Stimulated activated CD8-positive, alpha-beta memory T cell treated with anti-CD3 and anti-CD28 coated beads, Interleukin-12 subunit alpha, Interleukin-12 subunit beta, amount 100 ng/mL, for 24 hours (primary cell): ENCODE measurements around the gene CMYA5.

Experiments
- DNase-seq: peaks from one replicate; pipeline ENCODE4 v3.0.0-alpha.2; 2020; ENCODE audit errors: extremely low read depth

The CMYA5 gene

DNA sequence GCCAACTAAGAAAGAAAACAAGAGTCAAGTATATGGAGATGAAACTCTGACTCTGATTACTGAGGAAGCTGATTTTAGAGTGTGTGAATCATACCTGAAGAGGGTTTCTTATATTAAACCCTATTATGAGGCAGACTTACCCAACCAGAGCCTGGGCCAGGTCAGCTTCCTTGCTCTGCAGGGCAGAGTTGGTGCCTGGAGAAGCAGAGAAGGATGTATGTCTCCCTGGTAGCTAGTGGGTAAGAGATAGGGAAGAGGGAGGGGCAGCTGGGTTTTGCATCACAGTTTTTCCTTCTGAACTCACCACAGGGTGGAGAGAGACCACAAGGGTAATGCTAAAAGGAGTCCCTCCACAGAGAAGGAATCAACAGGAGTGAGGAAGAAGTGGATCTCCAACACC lies 104.1 kb downstream of the CMYA5 start:
- DNase-seq = no peak

DNA sequence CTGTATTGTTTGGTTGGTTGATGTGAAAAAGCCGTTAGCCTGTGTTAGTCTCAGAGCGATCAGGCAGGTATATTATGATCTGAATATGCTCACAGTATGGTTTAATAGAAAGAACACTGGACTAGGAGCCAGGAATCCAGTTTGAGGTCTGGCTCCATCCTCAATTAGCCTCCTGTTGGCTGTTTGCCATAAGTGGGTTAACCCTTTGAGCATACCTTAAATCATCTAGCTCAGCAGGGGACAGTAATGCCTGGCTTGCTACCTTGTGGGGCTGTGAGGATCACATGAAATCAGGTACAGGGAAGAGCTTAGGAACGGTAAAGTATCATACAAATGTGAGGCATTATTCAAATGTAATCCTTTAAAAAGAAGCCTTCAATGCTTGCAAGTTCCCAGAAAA lies 104.7 kb downstream of the CMYA5 start:
- no peak for DNase-seq

DNA sequence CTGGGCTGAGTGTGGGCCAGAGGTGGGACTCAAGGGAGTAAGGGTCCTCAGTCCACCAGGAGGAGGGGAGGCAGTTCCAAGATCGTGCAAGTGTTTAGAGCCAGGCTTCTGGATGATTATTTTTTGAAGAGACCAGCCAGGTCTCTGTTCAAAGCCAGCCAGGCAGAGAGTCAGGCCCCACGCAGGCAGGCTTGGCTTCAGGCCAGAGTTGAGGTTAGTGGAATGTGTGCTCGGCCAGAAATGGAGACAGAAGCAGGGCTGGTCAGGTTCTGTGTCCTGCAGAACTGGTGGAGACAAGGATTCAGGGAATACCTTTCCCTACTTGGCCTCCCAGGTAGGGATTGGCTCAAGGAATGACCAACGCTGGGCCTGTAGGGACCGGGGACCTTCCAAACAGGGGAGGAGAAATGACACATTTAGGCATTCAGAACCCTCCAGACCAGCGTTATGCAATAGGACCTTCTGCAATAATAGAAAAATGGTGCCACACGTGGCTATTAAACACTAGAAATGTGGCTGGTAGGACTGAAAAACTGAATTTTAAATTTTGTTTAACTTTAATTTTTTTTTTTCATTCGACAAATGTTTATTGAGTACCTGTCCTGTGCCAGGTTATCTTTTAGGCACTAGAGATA lies 106.2 kb downstream of the CMYA5 start:
- no peak for DNase-seq

DNA sequence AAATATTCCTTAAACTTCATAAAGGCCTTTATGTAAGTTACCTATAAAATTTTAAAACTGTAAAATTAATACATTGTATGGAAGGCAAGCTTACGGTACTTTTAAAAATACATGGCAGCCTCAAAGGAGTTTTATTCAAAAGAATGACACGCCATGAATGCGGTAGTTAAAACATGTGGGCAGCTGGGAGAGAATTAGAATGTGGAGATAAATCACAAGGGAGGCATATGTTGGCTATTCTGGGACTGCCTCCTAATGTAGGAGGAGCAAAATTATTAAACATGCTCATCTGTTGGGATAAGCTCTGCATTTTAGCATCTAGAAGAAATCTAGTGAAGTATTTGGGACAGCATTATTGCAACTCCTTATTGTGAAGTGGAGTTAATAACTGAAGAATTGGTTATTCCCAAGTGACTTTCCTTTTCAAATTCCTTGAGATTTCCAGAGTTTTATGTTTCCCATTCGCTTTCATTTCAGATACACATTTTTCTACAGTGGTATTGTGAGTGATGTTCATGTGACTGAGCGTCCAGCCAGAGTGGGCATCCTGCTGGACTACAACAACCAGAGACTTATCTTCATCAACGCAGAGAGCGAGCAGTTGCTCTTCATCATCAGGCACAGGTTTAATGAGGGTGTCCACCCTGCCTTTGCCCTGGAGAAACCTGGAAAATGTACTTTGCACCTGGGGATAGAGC lies 109.4 kb downstream of the CMYA5 start:
- no peak for DNase-seq

DNA sequence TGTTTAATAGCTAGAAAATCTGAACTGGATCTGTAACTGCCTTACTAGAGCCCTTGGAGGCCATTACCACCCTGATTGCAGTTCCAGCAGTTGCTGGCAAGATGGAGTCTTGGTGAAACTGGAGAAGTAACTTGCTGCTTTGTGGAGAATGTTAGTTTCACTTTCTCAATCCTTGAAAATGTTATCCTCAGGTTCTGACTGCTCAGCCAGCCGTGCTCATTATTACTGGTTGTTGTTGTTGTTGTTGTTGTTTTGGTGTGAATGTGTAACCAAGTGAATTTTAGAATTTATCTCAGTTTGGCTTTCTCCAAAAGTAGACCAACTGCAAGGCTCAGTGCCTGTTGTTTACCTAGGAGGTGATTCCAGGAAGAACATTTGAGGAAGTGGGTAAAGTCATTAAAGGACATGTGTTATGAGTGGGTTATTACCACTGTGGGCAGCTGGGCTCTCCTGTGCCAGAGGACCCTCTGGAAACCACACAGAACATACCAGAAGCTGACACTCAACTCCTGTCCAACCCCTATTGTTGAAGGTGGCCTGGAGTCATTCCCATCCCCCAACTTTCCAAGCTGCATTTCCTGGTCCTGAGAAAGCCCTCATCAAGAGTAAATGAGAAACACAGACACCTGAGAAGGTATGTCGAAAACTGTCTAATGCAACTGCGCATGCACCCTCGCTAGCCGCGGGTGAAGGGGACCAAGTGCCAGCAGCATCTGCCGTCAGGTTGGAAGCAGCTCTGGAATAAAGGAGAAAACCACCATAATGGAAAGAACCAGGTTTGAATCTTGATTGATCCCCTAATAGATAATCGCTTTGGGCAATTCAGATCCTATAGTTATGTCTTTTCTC lies 111.6 kb downstream of the CMYA5 start:
- DNase-seq = no peak

DNA sequence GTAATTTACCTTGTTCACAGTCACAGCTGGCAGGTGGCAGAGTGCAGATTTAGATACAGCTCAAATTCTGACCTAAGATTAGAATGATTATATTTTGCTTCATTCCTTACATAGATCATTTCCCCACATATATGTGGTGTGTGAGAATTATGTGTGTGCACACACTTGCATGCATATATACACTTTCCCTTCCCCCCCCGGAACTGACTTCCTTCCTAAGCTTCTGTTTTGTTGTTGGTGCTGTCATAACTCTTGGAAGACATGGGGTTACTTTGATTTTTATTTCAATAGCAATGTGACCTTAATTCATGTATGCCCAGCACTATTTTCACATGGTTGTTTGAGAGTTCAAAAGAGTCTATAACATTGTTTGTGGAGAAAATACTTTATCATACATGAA lies 112.8 kb downstream of the CMYA5 start:
- no peak for DNase-seq

DNA sequence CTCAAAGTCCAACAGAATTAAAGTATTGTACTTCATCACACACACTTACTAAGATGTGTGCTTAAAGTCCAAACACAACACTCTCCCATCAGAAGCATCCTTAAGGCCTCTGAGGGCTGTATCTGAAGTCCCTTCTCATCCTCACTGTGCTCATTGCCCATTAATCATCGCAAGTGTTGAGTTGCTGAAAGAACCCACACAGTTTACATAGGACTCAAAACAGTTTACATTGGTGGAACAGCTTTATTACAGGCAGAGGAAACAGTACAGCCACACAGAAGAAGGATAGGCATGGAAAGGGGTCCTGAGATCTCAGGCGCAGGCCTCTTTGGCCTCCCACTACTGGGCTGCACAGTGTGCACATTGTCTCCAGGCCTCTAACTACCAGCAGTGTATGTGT lies 113.4 kb downstream of the CMYA5 start:
- DNase-seq = no peak

DNA sequence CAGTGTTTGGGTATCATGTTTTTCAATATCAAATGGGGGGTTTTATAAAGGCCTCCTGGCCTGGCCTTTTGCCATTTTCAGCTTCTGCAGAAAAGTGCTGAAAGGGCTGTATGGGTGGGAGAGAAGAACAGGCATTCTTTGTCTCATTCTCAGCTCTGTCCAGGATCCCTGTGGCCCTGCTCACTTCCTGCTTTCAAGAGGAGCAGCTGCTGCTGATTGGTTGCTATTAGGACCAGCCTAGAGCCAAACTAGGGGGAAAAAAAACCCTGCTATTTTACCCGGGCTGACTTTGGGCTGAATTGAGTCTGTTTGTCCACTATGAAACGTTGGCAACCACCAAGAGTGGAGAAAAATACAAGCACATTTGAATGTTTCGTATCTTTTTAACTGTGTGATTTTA lies 117.1 kb downstream of the CMYA5 start:
- no peak for DNase-seq

DNA sequence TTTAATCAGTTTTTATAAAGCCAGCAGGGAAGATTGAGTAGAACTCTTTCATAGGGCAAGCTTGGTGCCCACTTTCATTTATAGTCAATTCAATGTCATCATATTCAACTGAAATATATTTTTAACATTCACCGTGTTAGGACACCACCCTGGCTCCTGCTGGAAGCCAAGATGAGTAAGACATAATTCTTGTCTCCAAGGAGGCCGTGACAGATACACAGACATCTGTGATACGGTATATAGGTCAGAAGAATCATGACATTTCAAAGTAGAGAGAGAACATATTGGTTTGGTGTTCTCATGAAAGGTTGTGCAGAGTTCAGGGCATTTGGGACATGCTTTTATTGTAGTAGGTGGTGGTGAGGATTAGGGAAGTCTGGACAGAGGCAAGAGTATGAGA lies 120.1 kb downstream of the CMYA5 start:
- no peak for DNase-seq

DNA sequence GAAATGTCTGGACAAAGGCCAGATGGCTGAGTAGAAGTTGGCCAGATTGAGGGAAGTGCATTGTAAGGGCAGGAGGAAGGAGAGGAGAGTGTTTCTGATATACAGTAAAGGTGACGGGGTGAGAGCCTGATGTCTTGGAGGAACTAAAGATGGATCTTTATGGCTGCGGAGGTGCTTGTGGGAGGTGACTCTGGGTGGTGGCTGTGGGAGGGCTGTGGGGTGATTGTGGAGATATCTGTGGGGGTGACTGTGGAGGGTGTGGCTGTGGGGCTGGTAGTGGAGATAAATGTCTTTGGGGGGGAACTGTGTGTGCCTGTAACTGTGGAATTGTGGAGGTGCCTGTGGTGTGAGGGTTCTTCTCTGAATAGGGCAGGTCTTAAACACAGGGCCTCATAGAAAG lies 121.4 kb downstream of the CMYA5 start:
- DNase-seq = no peak

DNA sequence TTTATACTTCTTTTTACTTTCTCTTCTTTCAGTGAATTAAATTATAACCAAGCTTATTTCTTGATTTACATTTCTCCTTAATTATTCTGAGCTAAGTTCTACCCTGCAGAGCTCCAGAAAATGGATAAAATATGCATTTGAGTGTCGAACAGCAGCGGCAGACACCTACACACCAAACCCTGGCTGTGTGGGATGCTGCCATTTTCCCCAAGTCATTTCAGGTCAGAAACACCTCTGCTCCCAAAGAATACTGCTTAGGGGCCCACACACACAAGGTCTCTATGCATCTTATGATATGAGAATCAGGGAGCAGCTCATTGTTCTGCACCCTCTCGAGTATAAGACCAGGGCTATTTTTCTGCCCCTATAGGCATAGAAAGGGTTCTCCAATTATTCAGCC lies 122.3 kb downstream of the CMYA5 start:
- no peak for DNase-seq

DNA sequence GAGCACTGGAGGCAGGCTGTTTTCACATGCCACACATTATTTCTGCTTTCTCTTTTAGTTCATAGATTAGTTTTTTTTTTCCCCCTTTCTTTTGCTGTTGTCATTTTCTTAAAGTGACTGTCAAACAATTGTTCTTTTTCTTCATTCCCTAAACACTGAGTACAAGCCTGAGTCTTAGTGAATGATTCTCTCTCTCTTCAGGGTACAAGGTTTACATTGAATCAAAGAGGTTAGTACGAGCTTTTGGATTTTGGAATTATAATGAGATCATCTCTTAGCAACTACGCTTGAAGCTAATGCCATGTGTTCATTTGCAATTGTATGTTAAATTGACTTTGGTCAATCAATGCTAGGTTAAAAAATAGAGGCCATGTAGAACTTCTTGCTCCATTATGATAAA lies 125.1 kb downstream of the CMYA5 start:
- DNase-seq = no peak

DNA sequence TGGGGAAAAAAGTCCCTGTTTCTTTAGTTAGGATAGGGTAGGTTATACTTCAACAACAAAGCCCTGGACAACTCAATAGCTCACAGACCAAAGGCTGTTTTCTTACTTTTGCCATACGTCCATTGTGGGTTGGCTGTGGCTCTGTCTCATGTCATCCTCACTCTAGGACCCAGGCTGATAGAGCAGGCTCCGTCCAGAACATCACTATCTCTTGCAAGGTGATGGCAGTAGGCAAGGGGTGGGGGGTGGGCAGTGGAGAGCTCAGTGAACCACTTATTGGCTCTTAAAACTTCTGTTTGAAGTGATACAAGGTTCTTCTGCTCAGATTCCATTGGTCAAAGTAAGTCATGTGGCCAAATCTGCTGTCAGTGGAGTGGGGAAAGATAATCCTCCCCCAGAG lies 126.4 kb downstream of the CMYA5 start:
- DNase-seq = no peak

DNA sequence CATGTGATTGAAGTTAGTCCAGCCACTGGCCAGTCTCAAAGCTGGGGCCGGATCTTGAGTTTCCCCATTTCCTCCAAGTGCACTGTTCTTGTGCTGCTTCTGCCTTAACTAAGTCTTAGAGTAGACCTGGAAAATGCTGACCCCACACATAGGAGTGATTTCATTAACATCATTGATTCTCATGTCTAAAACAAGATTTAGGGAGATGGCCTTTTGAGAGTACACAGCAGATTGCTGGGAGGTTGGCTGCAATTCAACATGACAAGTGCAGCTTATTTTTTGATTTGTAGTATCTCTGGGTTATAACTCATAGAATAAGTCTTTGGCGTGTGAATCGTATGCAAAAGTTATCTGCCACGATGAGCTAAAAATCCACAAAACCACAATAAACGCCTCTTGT lies 131.0 kb downstream of the CMYA5 start:
- DNase-seq = no peak

DNA sequence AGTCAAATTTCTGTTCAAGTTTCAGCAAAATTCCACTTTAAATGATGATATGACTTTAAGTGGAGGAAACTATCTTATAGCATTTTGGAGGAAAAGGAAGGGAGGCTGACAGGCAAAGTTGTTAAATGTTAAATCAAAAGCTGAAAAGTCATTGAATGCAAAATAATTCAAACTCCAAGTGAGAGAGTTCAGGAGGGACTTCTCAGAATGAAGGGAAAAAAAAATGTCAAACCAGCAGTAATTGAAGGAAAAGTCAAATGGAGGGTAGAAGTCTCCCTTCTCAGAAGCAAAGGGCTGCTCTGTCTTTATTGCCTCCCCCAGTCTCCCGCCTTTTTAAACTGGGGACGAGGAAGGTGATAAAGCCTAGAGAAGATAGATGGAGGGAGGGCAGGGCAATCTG lies 134.8 kb downstream of the CMYA5 start:
- no peak for DNase-seq

DNA sequence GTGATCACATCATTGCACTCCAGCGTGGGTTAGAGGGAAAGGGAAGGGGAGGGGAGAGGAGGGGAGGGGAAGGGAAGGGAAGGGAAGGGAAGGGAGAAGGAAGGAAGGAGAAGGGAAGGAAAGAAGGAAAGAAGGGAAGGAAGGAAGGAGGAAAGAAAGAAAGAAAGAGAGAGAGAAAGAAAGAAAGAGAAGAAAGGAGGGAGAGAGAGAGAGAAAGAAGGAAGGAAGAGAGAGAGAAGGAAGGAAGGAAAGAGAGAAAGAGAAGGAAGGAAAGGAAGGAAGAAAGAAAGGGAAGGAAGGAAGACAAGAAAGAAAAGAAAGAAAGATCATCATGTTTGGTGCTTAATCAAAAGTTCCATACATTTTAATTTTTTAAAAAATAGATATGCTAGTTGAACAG lies 136.2 kb downstream of the CMYA5 start:
- DNase-seq = no peak

DNA sequence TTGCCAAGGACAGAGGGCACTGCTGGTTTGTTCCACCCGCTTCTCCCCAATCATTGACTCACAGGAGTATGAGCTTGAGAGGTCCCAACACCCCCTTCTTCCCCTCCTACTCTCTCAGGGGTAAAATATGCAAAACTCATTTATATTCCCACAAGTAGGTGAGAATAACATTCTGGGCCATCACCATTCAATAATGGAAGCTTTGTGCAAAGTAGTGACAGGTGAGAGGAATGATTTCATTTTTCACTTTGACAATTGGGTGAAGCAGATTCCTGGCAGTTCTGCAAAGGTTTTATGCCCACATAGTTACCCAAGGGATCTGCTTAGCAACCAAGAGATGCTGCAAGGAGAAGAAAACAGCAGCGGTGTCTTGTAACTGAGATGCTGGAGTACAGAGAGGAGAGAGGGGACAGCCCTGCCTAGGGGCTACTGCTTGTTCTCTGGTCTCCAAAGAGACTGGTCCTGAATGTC lies 137.6 kb downstream of the CMYA5 start:
- no peak for DNase-seq

DNA sequence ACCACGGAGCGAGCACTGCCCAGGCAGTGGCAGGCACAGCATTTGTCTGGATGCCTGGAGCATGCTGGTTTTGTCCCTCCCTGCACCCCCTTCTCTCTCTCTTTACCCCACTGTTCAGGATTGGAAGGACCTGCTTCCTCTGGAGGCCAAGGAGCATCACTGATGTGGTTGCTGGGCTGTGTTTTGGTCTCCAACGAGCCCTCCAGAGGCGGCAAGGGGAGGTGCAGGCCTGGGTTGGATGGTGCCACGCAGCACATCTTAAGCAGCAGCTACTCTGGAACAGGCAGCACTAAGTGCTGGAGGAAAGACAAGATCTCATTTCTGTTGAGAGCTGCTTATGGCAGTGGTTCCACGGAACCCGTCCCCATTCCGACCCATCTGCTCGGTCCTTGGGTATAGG lies 139.6 kb downstream of the CMYA5 start:
- DNase-seq = no peak

DNA sequence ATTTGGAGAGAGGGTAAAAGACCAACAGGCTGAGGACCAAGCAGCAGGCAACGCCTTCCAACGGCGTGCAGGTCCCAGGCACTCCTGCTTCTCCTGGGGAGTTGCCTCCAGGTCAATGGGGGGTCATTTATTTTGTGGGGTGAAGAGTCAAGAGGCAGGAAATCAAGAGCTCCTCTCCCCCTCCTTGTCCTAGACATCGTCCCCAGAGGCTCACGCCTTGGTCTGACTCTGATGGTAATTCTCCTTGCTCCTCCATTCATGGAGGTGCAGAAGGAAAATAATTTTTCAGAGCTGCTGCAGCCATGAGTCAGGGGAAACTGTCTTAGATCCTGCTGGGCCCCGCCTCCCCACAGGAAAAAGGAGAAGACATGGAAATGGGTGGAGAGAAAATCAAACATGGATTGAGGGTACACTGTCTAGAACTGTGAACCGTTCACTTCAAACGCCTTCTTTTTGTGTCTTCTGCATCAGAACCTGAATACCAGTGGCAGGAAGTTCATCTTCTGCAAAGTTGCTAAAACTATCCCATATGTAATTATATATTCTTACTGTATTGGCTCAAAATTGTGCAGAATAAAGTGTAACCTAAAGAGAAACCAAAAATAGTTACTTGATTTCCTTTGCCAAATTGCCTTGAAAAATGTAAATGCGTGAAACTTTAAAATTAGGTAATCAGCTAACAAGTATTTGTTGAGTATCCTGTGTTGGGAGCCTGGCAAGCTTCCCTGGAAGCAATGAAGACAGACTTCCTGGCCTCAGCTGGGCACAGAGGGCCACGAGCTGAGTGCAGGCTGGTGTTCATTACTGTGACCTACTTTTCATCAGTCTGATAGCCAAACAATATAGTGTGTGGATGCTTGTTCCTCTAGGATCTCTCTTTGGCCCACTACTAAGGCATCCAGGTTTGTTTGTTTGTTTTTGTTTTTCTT lies 142.0 kb downstream of the CMYA5 start:
- DNase-seq = no peak

DNA sequence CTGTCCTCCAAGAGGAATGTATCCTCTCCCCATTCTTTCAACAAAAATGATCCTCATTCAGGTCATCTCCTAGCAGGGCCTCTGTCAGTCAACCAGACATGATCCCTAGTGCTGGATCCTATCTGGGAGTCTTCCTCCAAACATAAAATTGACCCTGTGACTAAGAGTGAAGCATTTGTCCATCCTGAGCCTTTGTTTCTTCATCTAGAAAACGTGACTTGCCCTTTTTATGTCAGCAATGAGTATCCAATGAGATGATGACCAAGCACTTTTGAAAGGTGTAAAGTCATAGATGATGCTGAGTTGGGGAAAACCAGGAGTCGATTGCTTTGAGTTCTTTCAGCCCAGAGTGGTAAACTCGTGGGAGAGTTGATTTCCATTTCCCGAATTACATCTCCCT lies 143.3 kb downstream of the CMYA5 start:
- DNase-seq = no peak

DNA sequence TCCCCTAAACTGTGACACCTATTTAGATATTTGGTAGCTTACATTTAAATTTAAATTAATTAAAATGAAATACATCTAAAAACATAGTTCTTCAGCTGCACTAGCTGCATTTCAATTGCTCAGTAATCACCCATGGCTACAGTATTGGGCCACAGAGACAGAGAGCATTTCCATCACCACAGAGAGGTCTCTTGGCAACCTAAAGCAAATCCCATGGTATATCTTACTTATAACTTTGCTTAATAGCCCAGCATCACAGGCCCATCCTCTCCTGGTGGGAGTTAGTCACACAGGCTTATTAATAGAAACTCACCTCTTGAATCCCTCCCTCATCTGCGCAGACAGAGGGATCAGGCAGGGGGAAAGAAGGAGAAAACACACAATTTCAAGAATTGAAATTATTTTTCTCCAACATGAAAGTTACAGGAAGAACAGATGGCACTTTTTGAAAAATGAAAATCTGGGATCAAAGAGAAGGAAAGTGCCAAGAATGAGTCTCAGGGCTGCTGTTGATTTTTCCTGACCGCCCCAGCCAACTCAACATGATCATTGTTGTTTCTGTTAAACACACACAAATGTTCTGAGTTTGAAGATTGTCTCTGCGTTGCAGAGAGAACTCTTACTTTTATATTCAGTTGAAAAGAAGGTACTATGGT lies 144.6 kb downstream of the CMYA5 start:
- no peak for DNase-seq
